GM18526 (cell line): ENCODE data around the gene NFIB.

Experiments
- POLR2A ChIP-seq: IDR thresholded peaks from 3 replicates; pipeline ENCODE4 v1.6.1; 2011; ENCODE audit not compliant: insufficient read length; ENCODE audit errors: extremely low read depth

NFIB gene

GRCh38 chr9:14214693-14215092 lies 99.2 kb downstream of the NFIB start:
- no peak for TF ChIP-seq POLR2A

GRCh38 chr9:14214065-14214684 lies 99.8 kb downstream of the NFIB start:
- TF ChIP-seq POLR2A: no peak

DNA sequence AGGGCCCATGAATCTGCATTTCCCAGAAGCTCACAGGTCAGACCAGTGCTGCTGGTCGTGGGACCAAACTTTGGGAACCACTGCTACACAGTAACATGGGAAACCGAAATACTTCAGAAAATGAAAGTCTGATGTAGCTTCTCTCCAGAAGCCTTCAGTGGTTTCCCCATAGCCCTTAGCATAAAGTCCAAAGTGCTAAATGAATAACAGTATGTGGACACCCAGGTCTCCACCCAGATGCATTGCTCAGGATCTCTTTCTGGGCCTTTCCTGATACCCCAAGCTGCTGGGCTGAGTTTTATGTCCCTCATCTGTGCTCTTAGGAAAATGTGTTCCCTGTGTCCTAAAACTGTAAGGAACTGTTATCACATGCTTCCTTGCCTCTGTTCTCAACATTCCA lies 100.4 kb downstream of the NFIB start:
- TF ChIP-seq POLR2A: no peak

DNA sequence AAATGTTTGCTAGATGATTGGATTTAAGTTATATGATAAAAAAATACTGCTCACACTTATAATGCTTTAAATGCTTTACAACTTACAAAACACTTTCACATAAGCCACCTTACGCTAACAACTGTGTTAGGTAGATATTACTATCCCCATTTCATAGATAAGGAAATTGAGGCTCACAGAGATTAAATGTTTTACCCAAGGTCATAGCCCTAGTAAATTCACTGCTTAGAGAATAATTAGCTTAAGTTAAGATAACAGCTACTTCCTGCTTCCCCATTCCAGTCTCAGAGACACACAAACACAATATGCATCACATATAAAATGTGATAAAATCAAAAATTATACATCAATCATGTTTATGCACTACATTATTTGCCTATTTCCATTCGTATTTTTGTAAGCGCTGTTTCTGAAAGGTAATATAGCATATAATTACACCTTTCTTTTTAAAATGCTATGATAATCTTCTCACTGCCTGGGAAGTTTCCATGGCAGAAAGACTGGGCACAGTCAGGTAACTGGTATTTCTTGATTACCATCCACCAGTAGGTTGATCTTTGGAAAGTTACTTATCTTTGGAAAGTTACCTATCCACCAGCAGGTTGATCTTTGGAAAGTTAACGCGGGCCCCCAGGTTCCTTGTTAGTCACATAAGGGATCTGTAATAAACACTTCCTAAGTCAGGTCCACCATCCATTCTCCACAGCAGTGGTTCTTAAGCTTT lies 101.1 kb downstream of the NFIB start:
- no peak for TF ChIP-seq POLR2A

DNA sequence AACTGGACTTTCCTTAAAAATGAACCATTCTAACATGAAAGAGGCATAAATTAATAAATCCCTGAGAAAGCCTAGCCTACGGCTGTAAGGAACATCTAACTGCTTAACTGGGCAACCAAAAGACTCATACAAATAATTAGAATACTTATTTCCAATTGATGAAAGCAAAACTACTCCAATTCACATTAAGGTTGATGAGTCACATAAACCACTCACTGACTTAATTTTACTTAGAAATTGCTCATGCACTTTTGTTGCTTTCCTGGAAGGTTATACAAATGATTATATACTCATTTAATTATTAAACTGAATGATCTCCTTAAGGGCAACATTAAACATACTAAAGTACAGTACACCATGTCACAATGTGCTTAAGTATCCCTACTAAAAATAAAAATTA lies 101.9 kb downstream of the NFIB start:
- no peak for TF ChIP-seq POLR2A

GRCh38 chr9:14211564-14211963 lies 102.4 kb downstream of the NFIB start:
- no peak for TF ChIP-seq POLR2A

DNA sequence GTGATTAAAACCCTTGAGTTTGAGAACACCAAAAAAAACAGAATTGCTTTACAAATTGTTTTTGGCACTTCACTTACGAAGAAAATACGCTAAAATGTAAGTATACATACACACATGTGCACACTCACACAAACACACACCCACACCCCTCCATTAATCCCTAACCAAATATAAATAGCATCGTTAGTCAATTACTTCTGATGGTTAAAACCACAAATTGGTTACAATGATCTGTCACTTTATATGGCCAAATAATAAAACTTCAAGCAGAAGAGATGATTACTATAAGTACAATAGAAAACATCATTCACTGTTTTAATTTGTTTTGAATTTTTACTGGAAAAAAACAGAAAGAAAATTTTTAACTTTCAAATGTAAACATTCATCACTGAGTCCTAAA lies 103.5 kb downstream of the NFIB start:
- no peak for TF ChIP-seq POLR2A

DNA sequence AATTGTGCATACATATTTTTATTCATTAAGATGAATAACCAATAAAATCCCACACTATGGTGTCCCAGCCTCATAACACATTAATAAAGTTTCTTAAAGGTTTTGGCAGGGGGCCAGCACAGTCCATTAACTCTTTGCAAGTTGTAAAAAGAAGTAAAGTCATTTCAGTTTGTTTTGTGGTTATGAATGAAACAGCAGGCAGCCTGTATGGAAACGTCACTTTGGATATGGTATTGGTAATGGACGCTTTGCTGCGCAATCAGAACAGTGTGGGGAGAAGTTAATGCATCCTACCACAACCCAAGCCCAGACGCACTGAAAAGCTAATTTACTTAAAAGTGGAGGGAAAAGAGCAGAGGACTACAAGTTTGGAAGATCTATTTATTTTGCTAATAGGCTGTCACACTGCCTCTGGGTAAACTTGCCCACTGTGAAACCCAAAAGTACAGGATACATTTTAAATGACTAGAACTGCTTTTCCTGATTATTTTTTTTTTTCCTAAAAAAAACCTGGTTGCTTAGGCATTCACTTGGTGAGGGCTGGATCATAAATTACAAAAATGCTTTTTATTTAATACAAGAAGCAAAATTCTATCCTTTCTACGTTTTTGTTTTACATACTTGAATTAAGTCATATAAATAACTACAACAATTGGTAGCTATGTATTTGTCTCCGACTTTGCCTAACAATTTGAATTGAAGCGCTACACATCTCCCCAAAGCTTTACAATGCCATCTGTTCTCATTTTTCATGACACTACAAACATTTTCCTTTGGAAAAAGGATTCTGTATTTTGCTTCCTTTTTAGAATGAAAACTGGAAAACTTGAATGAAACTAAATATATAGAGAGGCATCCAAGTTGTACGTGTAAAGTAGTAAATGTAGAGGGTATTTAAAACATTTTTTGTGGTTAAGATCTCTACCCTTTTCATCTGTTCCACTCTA lies 104.3 kb downstream of the NFIB start:
- no peak for TF ChIP-seq POLR2A

GRCh38 chr9:14207352-14207995 lies 106.5 kb downstream of the NFIB start:
- no peak for TF ChIP-seq POLR2A

GRCh38 chr9:14205463-14205862 lies 108.5 kb downstream of the NFIB start:
- no peak for TF ChIP-seq POLR2A

DNA sequence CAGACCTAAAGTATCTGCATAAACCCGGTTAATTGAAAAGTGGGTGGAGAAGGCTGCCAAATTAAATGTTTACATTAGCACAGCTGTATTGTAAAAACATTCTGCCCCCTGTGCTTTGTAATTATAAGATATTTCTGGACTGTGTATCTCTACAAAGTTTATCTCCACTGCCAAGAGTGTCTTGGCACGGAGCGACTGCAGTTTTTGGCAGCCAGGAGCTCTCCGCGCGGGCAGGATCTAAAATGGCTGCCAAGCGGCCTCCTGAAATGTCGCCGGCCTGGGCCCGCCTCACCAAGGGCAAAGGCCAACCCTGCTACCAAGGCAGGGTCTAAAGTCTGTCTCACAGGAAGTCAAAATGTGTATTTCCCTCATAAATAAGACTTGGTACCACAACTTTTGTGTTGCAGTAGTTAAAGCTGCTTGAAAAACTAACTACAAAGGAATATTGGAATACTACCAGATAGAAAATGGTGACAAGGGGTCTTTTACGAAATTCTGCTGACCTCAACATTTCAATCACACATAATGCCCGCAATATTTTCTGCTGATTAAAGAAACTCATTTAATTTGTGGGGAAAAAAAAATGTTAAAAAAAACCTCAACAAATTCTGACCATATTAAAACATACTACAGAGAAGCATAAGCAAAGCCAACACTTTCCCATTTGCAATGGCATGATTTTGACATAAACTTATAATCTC lies 110.4 kb downstream of the NFIB start:
- no peak for TF ChIP-seq POLR2A

DNA sequence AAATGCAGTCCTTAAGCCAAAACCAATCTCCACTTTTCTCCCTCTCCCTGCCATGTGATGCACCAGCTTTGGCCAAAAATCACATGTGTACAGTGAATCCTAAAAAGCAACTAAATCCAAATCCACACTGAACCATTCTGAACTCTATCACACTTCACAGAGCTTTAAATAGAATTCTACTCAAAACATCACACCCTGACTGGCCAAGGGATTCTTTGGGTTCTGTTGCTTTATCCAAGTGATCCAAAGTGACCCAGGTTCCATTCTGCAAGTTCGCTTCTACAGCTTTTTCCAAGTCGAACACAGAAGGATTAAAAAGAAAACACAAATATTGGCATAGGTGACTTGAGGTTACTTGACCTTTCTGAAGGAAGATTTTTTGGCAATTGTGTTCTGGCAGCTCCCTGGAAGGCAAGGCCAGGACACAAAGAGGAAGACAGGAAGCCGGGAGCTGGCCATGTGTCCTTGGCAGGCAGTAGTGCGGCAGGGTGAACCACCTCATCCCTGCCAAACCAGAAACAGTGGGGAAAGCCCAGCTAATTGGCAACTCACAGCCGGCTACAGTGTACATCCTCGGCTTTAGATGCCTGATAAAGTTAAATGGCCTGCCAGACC lies 115.0 kb downstream of the NFIB start:
- TF ChIP-seq POLR2A: no peak

GRCh38 chr9:14198047-14198840 lies 115.7 kb downstream of the NFIB start:
- TF ChIP-seq POLR2A: no peak
